Stomach (tissue), 9 donors: ENCODE data around the gene TPPP3. TPM values are rescaled to one million over a fixed set of nuclear protein-coding genes. Genes with fewer than 3 reads are reported as not detected.
"Not testable (repeated sequence)": the region's sequence is repeated elsewhere in the genome, so short reads cannot be mapped to it uniquely, and the experiment has no call there.

Source experiments
- DNase-seq, 2 donors: peaks; one replicate each; pipeline versions ENCODE4 v3.0.0 to v3.0.0-alpha.2; 2013 to 2019
- H3K27ac ChIP-seq, 5 donors: fragments of 200-600 bp in 4 of 5; sonication (generic) in 4 of 5; one replicate each; pipeline ENCODE4 v1.5.1; 2013 to 2019; ENCODE audit warnings: mild to moderate bottlenecking in 1 of 5, moderate library complexity in 1 of 5
- H3K27me3 ChIP-seq, 3 donors: fragments of 200-600 bp; sonication (generic); one replicate each; pipeline ENCODE4 v1.5.1; 2017 to 2019; ENCODE audit warnings: mixed run types in 1 of 3
- H3K36me3 ChIP-seq, 4 donors: fragments of 200-600 bp; sonication (generic); 1 replicate in 3 of 4; 2 replicates in 1 of 4; pipeline ENCODE4 v1.5.1; 2016 to 2019
- H3K4me1 ChIP-seq, 4 donors: fragments of 200-600 bp; sonication (generic); one replicate each; pipeline ENCODE4 v1.5.1; 2016 to 2019
- H3K4me3 ChIP-seq, 4 donors: fragments of 200-600 bp; sonication (generic) in 3 of 4; one replicate each; pipeline ENCODE4 v1.5.1; 2016 to 2019; ENCODE audit warnings: mild to moderate bottlenecking in 1 of 4
- H3K9me3 ChIP-seq, 4 donors: fragments of 200-600 bp; sonication (generic); one replicate each; pipeline ENCODE4 v1.5.1; 2016 to 2019
- CTCF ChIP-seq, 7 experiments: fragments of 450-650 bp in 4 of 7; fragments of 200-600 bp in 3 of 7; sonication (generic) in 3 of 7; IDR thresholded peaks; one replicate each; pipeline ENCODE4 v1.5.1; 2016 to 2019; ENCODE audit warnings: antibody characterized with exemption in 7 of 7, control low read depth in 2 of 7, mild to moderate bottlenecking in 1 of 7
- EP300 ChIP-seq: sonication (generic); formaldehyde crosslinking; IDR thresholded peaks from one replicate; pipeline ENCODE4 v1.6.1; 2017; ENCODE audit warnings: antibody characterized with exemption
- POLR2A ChIP-seq, 4 donors: fragments of 450-650 bp; IDR thresholded peaks; one replicate each; pipeline ENCODE4 v1.6.1; 2016; ENCODE audit warnings: antibody characterized with exemption in 4 of 4, control low read depth in 2 of 4, mild to moderate bottlenecking in 1 of 4, moderate library complexity in 1 of 4
- POLR2AphosphoS5 ChIP-seq, 3 donors: sonication (generic); formaldehyde crosslinking; IDR thresholded peaks; one replicate each; pipeline ENCODE4 v1.6.1; 2016; ENCODE audit warnings: antibody characterized with exemption in 3 of 3
- WGBS, 5 donors: extraction: QIAGEN DNeasy Blood & Tissue Kit in 3 of 5; methylation state at CpG; one replicate each; pipeline versions ENCODE4 v1.1.5 to v1.1.7; 2013 to 2018; 5-methylcytosine and 5-hydroxymethylcytosine counted together
- intact Hi-C: fragments of 100-400 bp; cut with DNase I; formaldehyde crosslinking; loops from one replicate; pipeline ENCODE4 v1.15.1; 2023; ENCODE audit warnings: low total_unique reads
- polyA plus RNA-seq, 3 donors: library from polyadenylated mRNA; stranded (reverse); fragments of 200-250 nt; gene quantifications; one replicate each; pipeline ENCODE4 v1.2.3, GENCODE V29; 2013
- total RNA-seq, 5 donors: library from RNA; depleted of rRNA; stranded (reverse); fragments of >200 nt; gene quantifications; one replicate each; pipeline versions ENCODE4 v1.1.0 to v1.2.3, GENCODE V29; 2014 to 2016
- donor health status: healthy with polysubstance abuse.
- donor health status: Bipolar disorder and iron deficiency.
- donor health status: healthy.

The TPPP3 gene
- total and polyA plus RNA-seq, 8 donors, result 5.8 to 127 (median 13.8) TPM

DNA sequence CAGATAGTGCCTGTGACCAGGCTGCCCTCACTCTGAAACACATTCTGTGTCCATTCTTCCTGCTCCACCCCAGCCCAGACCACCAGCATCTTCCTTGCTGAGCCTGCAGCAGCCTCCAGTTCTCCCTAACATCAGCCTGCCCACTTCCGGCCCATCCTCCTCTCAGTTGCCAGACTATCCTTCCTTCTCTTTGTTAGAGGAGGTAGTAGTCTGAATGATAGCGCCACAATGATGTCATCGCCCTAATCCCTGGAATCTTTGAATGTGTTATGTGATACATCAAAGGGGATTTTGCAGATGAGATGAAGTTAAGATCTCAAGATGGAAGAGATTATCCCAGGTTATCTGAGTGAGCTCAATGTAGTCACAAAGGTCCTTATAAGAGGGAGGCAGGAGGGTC, 26.2 kb upstream of the TPPP3 start:
- H3K9me3 ChIP-seq, result no peaks in the 10 kb centered on the region
- WGBS, 5 donors, result 89 to 97% (median 90%) methylated on average over 3 of the region's 3 CpGs
- H3K36me3 ChIP-seq, result no peaks in the 10 kb centered on the region
- H3K4me1 ChIP-seq, result peaks cover 7 to 26% (median 23%) of the 10 kb centered on the region in 4 donors
- peaks cover 0 to 6% (median 0%) of the 10 kb centered on the region in 3 donors for H3K27me3 ChIP-seq
- no peak overlapping the region for H3K27ac ChIP-seq
- no peak for DNase-seq
- intact Hi-C loops, result no loop called here
- H3K4me3 ChIP-seq, result no peak overlapping the region
- no peak for TF ChIP-seq EP300
- no peak for TF ChIP-seq POLR2A (IDR thresholded peaks at IDR 0.05)
- TF ChIP-seq POLR2AphosphoS5 (IDR thresholded peaks at IDR 0.05), result no peak
- no peak for TF ChIP-seq CTCF (IDR thresholded peaks at IDR 0.05)

GRCh38 chr16:67417333-67418061, 24.2 kb upstream of the TPPP3 start:
- Histone ChIP-seq H3K4me3 (no peak overlapping the region), H3K27ac (no peak overlapping the region), H3K36me3 (no peaks in the 10 kb centered on the region), H3K27me3 (no peaks in the 10 kb centered on the region), H3K9me3 (no peaks in the 10 kb centered on the region), H3K4me1 (peaks cover 13 to 34% (median 30%) of the 10 kb centered on the region in 4 donors)
- TF ChIP-seq POLR2AphosphoS5 (IDR thresholded peaks at IDR 0.05) (no peak), EP300 (no peak), POLR2A (IDR thresholded peaks at IDR 0.05) (no peak), CTCF (IDR thresholded peaks at IDR 0.05) (no peak)
- 50 to 68% (median 58%) methylated on average over 2 of the region's 2 CpGs for WGBS, 5 donors
- DNase-seq, result no peak
- intact Hi-C loops, result no loop called here

- peak within 1 kb of the TSS; percentile 67 to 83 (median 74) for H3K4me3 ChIP-seq
- H3K9me3 ChIP-seq, result no peaks in the 10 kb centered on the region
- H3K36me3 ChIP-seq, result no peaks in the 10 kb centered on the region
- peak; percentile 76 to 93 for DNase-seq
- 1 to 6% (median 2%) methylated on average over 14 to 73 of the region's 73 CpGs for WGBS, 5 donors
- peak within 1 kb of the TSS; percentile 61 to 87 (median 85) for H3K27ac ChIP-seq
- TF ChIP-seq EP300 (no peak), POLR2AphosphoS5 (IDR thresholded peaks at IDR 0.05) (peak; percentile 46 to 81 (median 56)), CTCF (IDR thresholded peaks at IDR 0.05) (peak in 4 of 7 experiments; percentile 48 to 68 (median 52)), POLR2A (IDR thresholded peaks at IDR 0.05) (no peak)
- no peaks in the 10 kb centered on the region for H3K27me3 ChIP-seq
- intact Hi-C loops, result no loop called here
- H3K4me1 ChIP-seq, result peaks cover 13 to 34% (median 30%) of the 10 kb centered on the region in 4 donors
Measured at GRCh38 chr16:67415872-67416793, 22.8 kb upstream of the TPPP3 start, which contains the start of gene ZDHHC1. Gene ZDHHC1, minus strand, starts transcription at chr16:67416477. Its CDS starts 8,702 bp downstream, at chr16:67407775.

- H3K36me3 ChIP-seq, intact Hi-C loops, DNase-seq, H3K9me3 ChIP-seq, H3K27me3 ChIP-seq: not testable (repeated sequence)
- WGBS, 5 donors, result 86 to 96% (median 95%) methylated on average over 19 of the region's 19 CpGs
- H3K27ac ChIP-seq, result peak overlapping the region in 4 of 5 donors; percentile 81 to 87 (median 86)
- peak overlapping the region; percentile 67 to 83 (median 74) for H3K4me3 ChIP-seq
- peaks cover 13 to 34% (median 30%) of the 10 kb centered on the region in 4 donors for H3K4me1 ChIP-seq
Measured at GRCh38 chr16:67415421-67415820, 22.1 kb upstream of the TPPP3 start.
